Adrenal gland (tissue), 12 donors: ENCODE measurements around the gene LRRC75A. TPM values are rescaled to one million over a fixed set of nuclear protein-coding genes. Genes with fewer than 3 reads are reported as not detected.

Source experiments
- DNase-seq, 7 donors: peaks; one replicate each; pipeline ENCODE4 v3.0.0-alpha.2; 2019 to 2020
- H3K27ac ChIP-seq, 5 donors: fragments of 200-600 bp; sonication (generic) in 4 of 5; 1 replicate in 3 of 5; 2 replicates in 2 of 5; pipeline versions ENCODE4 v1.5.1 to v1.8.0; 2016 to 2020; ENCODE audit warnings: mild to moderate bottlenecking in 1 of 5
- H3K27me3 ChIP-seq: fragments of 200-600 bp; 2 replicates; pipeline ENCODE4 v1.8.0; 2021
- H3K36me3 ChIP-seq, 2 donors: fragments of 200-600 bp; replicated peaks in 1 of 2; 1 replicate in 1 of 2; 2 replicates in 1 of 2; pipeline versions ENCODE4 v1.5.1 to v1.8.0; 2018 to 2022
- H3K4me1 ChIP-seq, 2 donors: fragments of 200-600 bp; replicated peaks in 1 of 2; 1 replicate in 1 of 2; 2 replicates in 1 of 2; pipeline versions ENCODE4 v1.5.1 to v1.8.0; 2018 to 2021
- H3K4me3 ChIP-seq, 4 donors: fragments of 200-600 bp; sonication (generic) in 3 of 4; one replicate each; pipeline ENCODE4 v1.5.1; 2016 to 2018
- H3K9me3 ChIP-seq, 3 donors: fragments of 200-600 bp; sonication (generic) in 1 of 3; replicated peaks in 1 of 3; 1 replicate in 2 of 3; 2 replicates in 1 of 3; pipeline versions ENCODE4 v1.5.1 to v1.8.0; 2016 to 2021
- CTCF ChIP-seq, 6 experiments: fragments of 450-650 bp in 4 of 6; fragments of 200-600 bp in 2 of 6; sonication (generic) in 1 of 6; IDR thresholded peaks; 1 replicate in 5 of 6; 2 replicates in 1 of 6; pipeline versions ENCODE4 v1.5.1 to v1.8.0; 2016 to 2021; ENCODE audit warnings: antibody characterized with exemption in 6 of 6, mild to moderate bottlenecking in 2 of 6, moderate library complexity in 1 of 6
- POLR2A ChIP-seq, 2 donors: fragments of 450-650 bp; IDR thresholded peaks; one replicate each; pipeline ENCODE4 v1.6.1; 2017; ENCODE audit warnings: antibody characterized with exemption in 2 of 2, mild to moderate bottlenecking in 2 of 2, moderate library complexity in 1 of 2
- WGBS, 4 donors: extraction: QIAGEN DNeasy Blood & Tissue Kit in 2 of 4; methylation state at CpG; one replicate each; pipeline versions ENCODE4 v1.1.5 to v1.1.7; 2013 to 2017; 5-methylcytosine and 5-hydroxymethylcytosine counted together
- intact Hi-C, 2 donors: fragments of 100-400 bp; cut with DNase I; formaldehyde crosslinking; loops; one replicate each; pipeline versions ENCODE4 v1.14.1 to v1.15.0; 2022 to 2023
- polyA plus RNA-seq, 3 donors: library from polyadenylated mRNA; stranded (reverse); fragments of 200-250 nt in 2 of 3; fragments of 350-450 nt in 1 of 3; fragmentation: Illumina TruSeq in 1 of 3; extraction: RNeasy Lipid Tissue Mini Kit (QIAGEN cat#74804) in 1 of 3; gene quantifications; one replicate each; pipeline ENCODE4 v1.2.3, GENCODE V29; 2013 to 2014
- total RNA-seq, 9 donors: library from RNA; depleted of rRNA in 4 of 9; stranded (reverse); fragments of >200 nt in 4 of 9; fragments of 120-200 nt in 1 of 9; fragmentation: NEBNext Ultra II Directional in 1 of 9; extraction: Animal tissue kit (Norgen Biotek cat#: 25700) in 1 of 9; gene quantifications; one replicate each; pipeline versions ENCODE4 v1.1.0 to v1.2.4, GENCODE V29; 2013 to 2023
- donor health status: healthy with polysubstance abuse.
- donor health status: Bipolar disorder and iron deficiency.
- donor health status: DM: yes; HTN: yes; CAD: no.
- donor health status: DM: no; HTN: no; CAD: no.
- donor health status: DM: no; HTN: no; CAD: no.
- donor health status: DM: yes; HTN: yes; CAD: no.

Gene LRRC75A
- total and polyA plus RNA-seq, 12 donors: 7.4 to 49.2 (median 25.5) TPM

GRCh38 chr17:16444258-16444886 lies 47.6 kb downstream of the LRRC75A start:
- no peaks in the 10 kb centered on the region for H3K9me3 ChIP-seq
- H3K27me3 ChIP-seq: no peaks in the 10 kb centered on the region
- peak in 2 of 7 donors; percentile 55 to 56 for DNase-seq
- no peak overlapping the region for H3K4me3 ChIP-seq
- TF ChIP-seq POLR2A (IDR thresholded peaks at IDR 0.05) (no peak), CTCF (IDR thresholded peaks at IDR 0.05) (no peak)
- intact Hi-C loops: no loop called here
- H3K27ac ChIP-seq: peak overlapping the region in 3 of 5 donors; percentile 33 to 74 (median 73)
- H3K4me1 ChIP-seq: peaks cover 18 to 74% of the 10 kb centered on the region in 2 donors
- WGBS, 4 donors: 71 to 79% (median 76%) methylated on average over 6 of the region's 6 CpGs
- peaks cover 0 to 52% of the 10 kb centered on the region in 2 donors for H3K36me3 ChIP-seq

GRCh38 chr17:16443511-16444257 lies 48.3 kb downstream of the LRRC75A start:
- no peak for DNase-seq
- peaks cover 18 to 69% of the 10 kb centered on the region in 2 donors for H3K4me1 ChIP-seq
- no peak overlapping the region for H3K4me3 ChIP-seq
- 78 to 84% (median 80%) methylated on average over 17 to 27 of the region's 27 CpGs for WGBS, 4 donors
- TF ChIP-seq POLR2A (IDR thresholded peaks at IDR 0.05): no peak
- TF ChIP-seq CTCF (IDR thresholded peaks at IDR 0.05): no peak
- H3K27me3 ChIP-seq: no peaks in the 10 kb centered on the region
- H3K27ac ChIP-seq: peak overlapping the region in 3 of 5 donors; percentile 33 to 74 (median 73)
- no peaks in the 10 kb centered on the region for H3K9me3 ChIP-seq
- intact Hi-C loops: no loop called here
- H3K36me3 ChIP-seq: peaks cover 0 to 52% of the 10 kb centered on the region in 2 donors

- TF ChIP-seq CTCF (IDR thresholded peaks at IDR 0.05): no peak
- no peak for TF ChIP-seq POLR2A (IDR thresholded peaks at IDR 0.05)
- Histone ChIP-seq H3K4me1 (peaks cover 18 to 69% of the 10 kb centered on the region in 2 donors), H3K27me3 (no peaks in the 10 kb centered on the region), H3K27ac (peak overlapping the region in 2 of 5 donors; percentile 73 to 74), H3K9me3 (no peaks in the 10 kb centered on the region), H3K4me3 (no peak overlapping the region), H3K36me3 (peaks cover 0 to 52% of the 10 kb centered on the region in 2 donors)
- no peak for DNase-seq
- WGBS, 4 donors: 62 to 73% (median 65%) methylated on average over 6 to 7 of the region's 7 CpGs
- intact Hi-C loops: no loop called here
Observed at GRCh38 chr17:16442594-16443510, 49.1 kb downstream of the LRRC75A start.

GRCh38 chr17:16442141-16442540 lies 49.9 kb downstream of the LRRC75A start:
- Histone ChIP-seq H3K27me3 (no peaks in the 10 kb centered on the region), H3K27ac (peak overlapping the region in 2 of 5 donors; percentile 73 to 91), H3K36me3 (peaks cover 0 to 49% of the 10 kb centered on the region in 2 donors), H3K4me1 (peaks cover 18 to 69% of the 10 kb centered on the region in 2 donors), H3K9me3 (no peaks in the 10 kb centered on the region), H3K4me3 (no peak overlapping the region)
- WGBS, 4 donors: 66 to 89% (median 81%) methylated on average over 1 of the region's 1 CpG
- intact Hi-C loops: no loop called here
- DNase-seq: no peak
- TF ChIP-seq POLR2A (IDR thresholded peaks at IDR 0.05): no peak
- TF ChIP-seq CTCF (IDR thresholded peaks at IDR 0.05): no peak
